ENCODE results near the gene EFNA1. TPM values are rescaled to one million over a fixed set of nuclear protein-coding genes. Genes with fewer than 3 reads are reported as not detected.

The EFNA1 gene
- total and polyA plus RNA-seq, 2 of the 13 experiments (the other 11 are each of a cell fraction or from before 2014, with no cell fraction given): 81.8 to 874 TPM

GRCh38 chr1:155084722-155085503 lies 42.8 kb upstream of the EFNA1 start (continued):
- TF ChIP-seq, protein P1, sequence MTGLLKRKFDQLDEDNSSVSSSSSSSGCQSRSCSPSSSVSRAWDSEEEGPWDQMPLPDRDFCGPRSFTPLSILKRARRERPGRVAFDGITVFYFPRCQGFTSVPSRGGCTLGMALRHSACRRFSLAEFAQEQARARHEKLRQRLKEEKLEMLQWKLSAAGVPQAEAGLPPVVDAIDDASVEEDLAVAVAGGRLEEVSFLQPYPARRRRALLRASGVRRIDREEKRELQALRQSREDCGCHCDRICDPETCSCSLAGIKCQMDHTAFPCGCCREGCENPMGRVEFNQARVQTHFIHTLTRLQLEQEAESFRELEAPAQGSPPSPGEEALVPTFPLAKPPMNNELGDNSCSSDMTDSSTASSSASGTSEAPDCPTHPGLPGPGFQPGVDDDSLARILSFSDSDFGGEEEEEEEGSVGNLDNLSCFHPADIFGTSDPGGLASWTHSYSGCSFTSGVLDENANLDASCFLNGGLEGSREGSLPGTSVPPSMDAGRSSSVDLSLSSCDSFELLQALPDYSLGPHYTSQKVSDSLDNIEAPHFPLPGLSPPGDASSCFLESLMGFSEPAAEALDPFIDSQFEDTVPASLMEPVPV (CRISPR knock-in tag; IDR thresholded peaks at IDR 0.05): no peak
- TF ChIP-seq KDM5A (IDR thresholded peaks at IDR 0.05; ENCODE audit: borderline replicate concordance, low read length): peak; percentile 66
- TF ChIP-seq ZHX2 (IDR thresholded peaks at IDR 0.05; ENCODE audit: low read depth): no peak
- no peak for TF ChIP-seq ZHX2 (CRISPR knock-in tag; IDR thresholded peaks at IDR 0.05; ENCODE audit: borderline replicate concordance)
- no peak for TF ChIP-seq ZNF800 (CRISPR knock-in tag; IDR thresholded peaks at IDR 0.05)
- TF ChIP-seq, protein P2, sequence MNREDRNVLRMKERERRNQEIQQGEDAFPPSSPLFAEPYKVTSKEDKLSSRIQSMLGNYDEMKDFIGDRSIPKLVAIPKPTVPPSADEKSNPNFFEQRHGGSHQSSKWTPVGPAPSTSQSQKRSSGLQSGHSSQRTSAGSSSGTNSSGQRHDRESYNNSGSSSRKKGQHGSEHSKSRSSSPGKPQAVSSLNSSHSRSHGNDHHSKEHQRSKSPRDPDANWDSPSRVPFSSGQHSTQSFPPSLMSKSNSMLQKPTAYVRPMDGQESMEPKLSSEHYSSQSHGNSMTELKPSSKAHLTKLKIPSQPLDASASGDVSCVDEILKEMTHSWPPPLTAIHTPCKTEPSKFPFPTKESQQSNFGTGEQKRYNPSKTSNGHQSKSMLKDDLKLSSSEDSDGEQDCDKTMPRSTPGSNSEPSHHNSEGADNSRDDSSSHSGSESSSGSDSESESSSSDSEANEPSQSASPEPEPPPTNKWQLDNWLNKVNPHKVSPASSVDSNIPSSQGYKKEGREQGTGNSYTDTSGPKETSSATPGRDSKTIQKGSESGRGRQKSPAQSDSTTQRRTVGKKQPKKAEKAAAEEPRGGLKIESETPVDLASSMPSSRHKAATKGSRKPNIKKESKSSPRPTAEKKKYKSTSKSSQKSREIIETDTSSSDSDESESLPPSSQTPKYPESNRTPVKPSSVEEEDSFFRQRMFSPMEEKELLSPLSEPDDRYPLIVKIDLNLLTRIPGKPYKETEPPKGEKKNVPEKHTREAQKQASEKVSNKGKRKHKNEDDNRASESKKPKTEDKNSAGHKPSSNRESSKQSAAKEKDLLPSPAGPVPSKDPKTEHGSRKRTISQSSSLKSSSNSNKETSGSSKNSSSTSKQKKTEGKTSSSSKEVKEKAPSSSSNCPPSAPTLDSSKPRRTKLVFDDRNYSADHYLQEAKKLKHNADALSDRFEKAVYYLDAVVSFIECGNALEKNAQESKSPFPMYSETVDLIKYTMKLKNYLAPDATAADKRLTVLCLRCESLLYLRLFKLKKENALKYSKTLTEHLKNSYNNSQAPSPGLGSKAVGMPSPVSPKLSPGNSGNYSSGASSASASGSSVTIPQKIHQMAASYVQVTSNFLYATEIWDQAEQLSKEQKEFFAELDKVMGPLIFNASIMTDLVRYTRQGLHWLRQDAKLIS (CRISPR knock-in tag; IDR thresholded peaks at IDR 0.05): no peak
- TF ChIP-seq ATF2 (CRISPR knock-in tag; IDR thresholded peaks at IDR 0.05): peak; percentile 54
- no peak for TF ChIP-seq ZUFSP (CRISPR knock-in tag; IDR thresholded peaks at IDR 0.05; ENCODE audit: borderline replicate concordance)
- peak; percentile 74; the same call in 1 of the 2 replicates for TF ChIP-seq ARNTL (CRISPR knock-in tag; IDR thresholded peaks at IDR 0.05)

Measured in HepG2 (cell line).